Chondrocyte (in vitro differentiated cells): Measurements from ENCODE around the gene TRIM65. TPM values are rescaled to one million over a fixed set of nuclear protein-coding genes. Genes with fewer than 3 reads are reported as not detected.
"Not testable (repeated sequence)": the region's sequence is repeated elsewhere in the genome, so short reads cannot be mapped to it uniquely, and the experiment has no call there.

ENCODE experiments used
- DNase-seq: peaks from one replicate; pipeline ENCODE4 v3.0.0; 2021; ENCODE audit warnings: mixed read lengths, low spot score
- H3K27ac Mint-ChIP-seq: one replicate; pipeline ENCODE4 v1.8.0; 2021; ENCODE audit warnings: mild to moderate bottlenecking, moderate library complexity, mixed read lengths; ENCODE audit not compliant: unreplicated experiment
- H3K27me3 Mint-ChIP-seq: 2 replicates; pipeline ENCODE4 v1.8.0; 2021; ENCODE audit warnings: low read depth, mixed read lengths
- H3K36me3 Mint-ChIP-seq: 2 replicates; pipeline ENCODE4 v1.8.0; 2021; ENCODE audit warnings: low read depth, mixed read lengths
- H3K4me1 Mint-ChIP-seq: 2 replicates; pipeline ENCODE4 v1.8.0; 2021; ENCODE audit warnings: low read depth, mild to moderate bottlenecking, mixed read lengths
- H3K4me3 Mint-ChIP-seq: one replicate; pipeline ENCODE4 v1.8.0; 2021; ENCODE audit warnings: mild to moderate bottlenecking, moderate library complexity, mixed read lengths; ENCODE audit not compliant: unreplicated experiment
- H3K9me3 Mint-ChIP-seq: 2 replicates; pipeline ENCODE4 v1.8.0; 2021; ENCODE audit warnings: low read depth, mixed read lengths
- CTCF ChIP-seq: fragments of 200-600 bp; sonication (generic); IDR thresholded peaks from 2 replicates; pipeline ENCODE4 v1.5.0; 2021; ENCODE audit warnings: antibody characterized with exemption, mild to moderate bottlenecking, moderate library complexity
- total RNA-seq: library from RNA; stranded (reverse); gene quantifications from 3 replicates; pipeline ENCODE4 v1.2.1, GENCODE V29; 2021

The TRIM65 gene
- total RNA-seq, 1 donor from 2014 or later: 27.1 TPM

GRCh38 chr17:75875182-75875939, 21.4 kb downstream of the TRIM65 start:
- H3K4me1 Mint-ChIP-seq: peaks cover 61% of the 10 kb centered on the region
- no peaks in the 10 kb centered on the region for H3K9me3 Mint-ChIP-seq
- no peaks in the 10 kb centered on the region for H3K27me3 Mint-ChIP-seq
- DNase-seq: no peak
- peaks cover 3% of the 10 kb centered on the region for H3K36me3 Mint-ChIP-seq
- peak overlapping the region; percentile 91 for H3K4me3 Mint-ChIP-seq
- TF ChIP-seq CTCF: no peak
- peak overlapping the region; percentile 98 for H3K27ac Mint-ChIP-seq

DNA sequence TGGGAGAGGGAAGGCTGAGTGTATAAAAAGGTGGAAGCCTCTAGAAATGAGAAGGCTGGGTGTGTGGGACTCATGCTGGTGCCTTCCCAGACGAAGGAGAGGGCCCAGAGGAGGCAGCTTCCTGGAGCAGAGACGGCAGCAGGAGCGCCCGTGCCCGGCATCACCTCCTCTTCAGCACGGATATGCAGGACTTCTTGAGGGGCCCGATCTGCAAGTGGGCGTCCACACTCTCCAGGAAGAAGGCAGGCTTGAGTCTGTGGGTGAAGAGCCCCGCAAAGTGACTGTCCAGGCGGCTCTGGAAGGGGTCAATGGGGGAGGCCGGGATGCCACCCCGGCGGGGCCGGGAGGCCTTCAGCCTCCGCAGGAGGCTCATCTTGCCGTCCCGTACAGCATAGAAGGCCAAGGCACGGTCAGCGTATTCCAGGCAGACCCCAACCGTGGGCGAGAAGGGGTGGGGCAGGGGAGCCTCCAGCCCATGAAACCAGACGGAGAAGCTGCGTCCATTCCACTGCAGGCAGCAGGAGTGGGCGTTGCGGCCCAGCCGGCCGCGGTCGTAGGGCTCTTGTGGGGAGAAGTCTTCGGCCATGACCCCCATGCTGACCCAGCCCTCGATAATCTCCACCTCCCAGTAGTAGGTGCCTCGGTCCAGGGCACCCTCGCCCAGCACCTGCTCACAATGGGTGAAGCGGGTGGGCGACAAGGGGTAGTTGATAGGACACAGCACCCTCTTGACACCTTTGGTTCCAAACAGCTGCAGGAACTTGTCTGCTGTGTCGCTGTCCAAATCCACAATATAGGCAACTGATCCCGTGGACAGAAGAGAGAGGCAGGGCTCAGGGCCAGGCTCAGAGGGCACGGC, 22.2 kb downstream of the TRIM65 start:
- Mint-ChIP-seq H3K36me3 (peaks cover 3% of the 10 kb centered on the region), H3K27ac (peak overlapping the region; percentile 99), H3K9me3 (no peaks in the 10 kb centered on the region), H3K4me1 (peaks cover 69% of the 10 kb centered on the region), H3K27me3 (no peaks in the 10 kb centered on the region), H3K4me3 (no peak overlapping the region)
- TF ChIP-seq CTCF: no peak
- no peak for DNase-seq

DNA sequence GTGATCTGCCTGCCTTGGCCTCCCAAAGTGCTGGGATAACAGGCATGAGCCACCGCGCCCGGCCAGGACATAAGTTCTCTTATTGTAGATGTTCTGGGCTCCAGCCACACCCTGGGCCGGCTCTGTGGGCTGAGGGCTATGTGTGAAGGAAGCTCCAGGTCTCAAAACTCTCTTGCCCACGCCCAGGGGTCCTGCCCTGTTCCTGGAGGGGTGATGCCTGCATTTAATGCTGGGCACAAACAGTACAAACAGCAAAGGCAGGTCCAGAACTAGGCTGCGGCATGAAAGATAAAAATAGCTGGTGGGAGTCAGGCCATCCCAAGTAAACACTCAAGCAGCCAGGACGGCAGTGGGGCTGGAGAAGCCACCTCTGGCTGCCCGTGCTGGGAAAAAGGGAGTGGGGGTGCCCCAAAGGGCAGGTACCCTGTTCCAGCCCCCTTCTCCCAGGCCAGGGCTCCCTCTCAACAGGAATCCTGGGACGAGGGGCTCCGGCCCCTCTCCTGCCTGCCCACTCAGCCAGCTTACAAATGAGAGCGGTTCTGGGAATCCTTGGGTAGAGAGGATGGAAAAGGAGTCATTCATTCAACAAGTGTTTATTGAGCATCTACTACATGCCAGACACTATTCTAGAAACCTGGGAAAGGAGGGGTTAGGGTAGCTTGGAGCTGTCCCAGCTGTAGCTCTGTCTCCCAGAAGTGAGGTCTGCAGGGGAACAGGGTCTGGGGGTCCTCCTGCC, 23.0 kb downstream of the TRIM65 start:
- H3K4me1 Mint-ChIP-seq: peaks cover 74% of the 10 kb centered on the region
- no peak for TF ChIP-seq CTCF
- H3K27ac Mint-ChIP-seq: peak overlapping the region; percentile 99
- H3K27me3 Mint-ChIP-seq: no peaks in the 10 kb centered on the region
- no peak for DNase-seq
- peaks cover 3% of the 10 kb centered on the region for H3K36me3 Mint-ChIP-seq
- H3K9me3 Mint-ChIP-seq: no peaks in the 10 kb centered on the region
- no peak overlapping the region for H3K4me3 Mint-ChIP-seq

DNA sequence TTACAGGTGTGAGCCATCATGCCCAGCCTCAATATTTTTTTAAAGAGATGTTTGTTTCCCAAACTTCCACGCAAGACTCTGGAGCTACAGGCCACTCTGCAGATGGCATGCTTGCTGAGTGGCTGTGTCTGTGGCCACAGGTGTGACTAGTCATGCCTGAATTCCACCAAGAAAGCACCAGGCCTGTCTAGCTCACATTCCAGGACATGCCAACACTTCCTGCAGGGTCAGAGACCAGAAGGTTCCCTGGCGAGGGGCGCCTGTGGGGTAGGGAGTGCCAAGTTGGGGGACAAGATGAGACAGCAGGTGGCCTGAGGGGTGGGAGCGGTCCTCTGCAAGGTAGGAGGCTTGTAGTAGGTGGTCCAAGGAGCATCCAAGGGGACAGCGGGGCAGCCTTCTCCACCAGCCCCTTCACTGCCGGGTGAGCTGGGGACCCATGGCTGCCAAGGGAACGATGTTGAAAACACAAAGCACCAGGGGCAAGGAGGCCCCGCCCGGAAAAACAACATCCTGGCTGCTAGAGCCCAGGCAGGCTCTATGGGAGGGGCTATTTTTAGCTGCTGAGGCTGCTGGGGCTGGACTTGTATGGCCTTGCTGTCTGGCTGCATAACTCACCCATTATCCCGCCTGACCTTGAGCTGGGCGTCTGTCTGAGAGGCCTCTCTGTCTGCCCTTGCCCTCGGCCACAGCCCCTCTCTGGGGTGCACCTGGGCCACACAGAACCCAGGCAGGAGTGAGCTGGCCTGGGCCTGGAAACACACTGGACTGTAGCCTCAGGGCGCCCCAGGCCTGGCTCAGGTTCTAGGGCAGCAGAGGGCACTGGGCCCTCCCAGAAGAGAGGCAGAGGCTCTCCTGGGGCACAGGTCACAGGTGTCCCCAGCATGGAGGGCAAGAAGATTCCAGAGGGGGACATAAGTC, 24.1 kb downstream of the TRIM65 start:
- no peaks in the 10 kb centered on the region for H3K27me3 Mint-ChIP-seq

GRCh38 chr17:75870228-75870627, 26.5 kb downstream of the TRIM65 start:
- peaks cover 53% of the 10 kb centered on the region for H3K4me1 Mint-ChIP-seq
- not testable (repeated sequence) for H3K36me3 Mint-ChIP-seq, H3K9me3 Mint-ChIP-seq, H3K27me3 Mint-ChIP-seq, H3K4me3 Mint-ChIP-seq, DNase-seq
- H3K27ac Mint-ChIP-seq: peak overlapping the region; percentile 68

More for the DNA sequence above, 24.1 kb downstream of the TRIM65 start:
- Mint-ChIP-seq H3K27ac (peak overlapping the region; percentile 99), H3K4me3 (peak overlapping the region; percentile 19), H3K9me3 (no peaks in the 10 kb centered on the region), H3K36me3 (peaks cover 3% of the 10 kb centered on the region), H3K4me1 (peaks cover 72% of the 10 kb centered on the region)
- no peak for DNase-seq
- no peak for TF ChIP-seq CTCF
